HepG2 (cell line): Measurements from ENCODE around the gene GRM8.

Source experiments
- EHMT2 ChIP-seq: fragments of 200-600 bp; sonication (generic); IDR thresholded peaks from 2 replicates; pipeline ENCODE4 v1.7.0; 2017; ENCODE audit warnings: antibody characterized with exemption, low read depth, low read length, borderline replicate concordance
- JUN ChIP-seq: sonication (generic); formaldehyde crosslinking; IDR thresholded peaks from 2 replicates; pipeline ENCODE4 v1.4.0; 2020; ENCODE audit warnings: mild to moderate bottlenecking, missing genetic modification reagents
- MYC ChIP-seq: sonication (generic); formaldehyde crosslinking; IDR thresholded peaks from 2 replicates; pipeline ENCODE4 v1.9.0; 2021; ENCODE audit warnings: missing genetic modification reagents, borderline replicate concordance
- NFATC3 ChIP-seq: sonication (generic); formaldehyde crosslinking; IDR thresholded peaks from 2 replicates; pipeline ENCODE4 v1.5.1; 2020; ENCODE audit warnings: mild to moderate bottlenecking, missing genetic modification reagents
- POLR2A ChIP-seq, 2 experiments: IDR thresholded peaks; 2 replicates each; pipeline ENCODE4 v1.6.1; 2011; ENCODE audit warnings: low read depth in 2 of 2, low read length in 2 of 2, mild to moderate bottlenecking in 1 of 2, moderate library complexity in 1 of 2; ENCODE audit not compliant: insufficient read depth in 1 of 2
- REPIN1 ChIP-seq: sonication (generic); formaldehyde crosslinking; IDR thresholded peaks from 2 replicates; pipeline ENCODE4 v1.8.0; 2022; ENCODE audit warnings: missing genetic modification reagents, low read depth, mild to moderate bottlenecking, borderline replicate concordance
- SP1 ChIP-seq, 2 experiments: fragments of 450-650 bp in 1 of 2; sonication (generic) in 1 of 2; formaldehyde crosslinking in 1 of 2; IDR thresholded peaks; 2 replicates each; pipeline versions ENCODE4 v1.4.0 to v1.6.1; 2016 to 2020; ENCODE audit warnings: missing genetic modification reagents in 1 of 2
- ZBTB21 ChIP-seq: sonication (generic); formaldehyde crosslinking; IDR thresholded peaks from 2 replicates; pipeline ENCODE4 v1.4.0; 2020; ENCODE audit warnings: missing genetic modification reagents
- ZC3H4 ChIP-seq: sonication (generic); formaldehyde crosslinking; IDR thresholded peaks from 2 replicates; pipeline ENCODE4 v1.4.0; 2020; ENCODE audit warnings: missing genetic modification reagents, borderline replicate concordance
- ZNF33B ChIP-seq: sonication (generic); formaldehyde crosslinking; IDR thresholded peaks from 2 replicates; pipeline ENCODE4 v1.5.1; 2020; ENCODE audit warnings: mild to moderate bottlenecking, missing genetic modification reagents
- TF ChIP-seq, protein P1 (sequence below): sonication (generic); formaldehyde crosslinking; IDR thresholded peaks from 2 replicates; pipeline ENCODE4 v1.5.1; 2020; ENCODE audit warnings: missing genetic modification reagents, mild to moderate bottlenecking, borderline replicate concordance
- TF ChIP-seq, protein P2 (sequence below): sonication (generic); formaldehyde crosslinking; IDR thresholded peaks from 2 replicates; pipeline ENCODE4 v1.5.0; 2020; ENCODE audit warnings: mild to moderate bottlenecking, missing genetic modification reagents

DNA sequence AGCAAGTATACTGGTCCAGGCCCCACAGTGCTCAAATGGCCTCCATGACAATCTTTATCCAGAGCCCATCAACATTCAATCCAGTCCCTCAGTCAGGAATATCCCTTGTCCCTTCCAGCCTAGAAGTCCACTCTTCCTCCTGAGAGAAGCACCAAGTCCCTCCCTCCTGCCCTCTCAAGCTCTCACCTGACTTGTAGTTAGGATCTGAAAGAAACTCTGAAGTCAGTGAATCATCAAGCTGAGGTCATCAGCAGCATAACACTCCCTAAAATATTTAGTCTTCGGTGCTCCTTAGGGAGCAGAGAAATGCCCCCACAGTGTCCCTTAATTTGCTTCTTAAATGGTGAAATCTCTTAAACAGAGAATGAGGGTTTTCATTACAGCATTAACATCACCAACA is 31.0 kb downstream of the GRM8 start:
- TF ChIP-seq ZBTB21 (CRISPR knock-in tag) (no peak), EHMT2 (no peak), REPIN1 (CRISPR knock-in tag) (no peak), SP1 (IDR thresholded peaks at IDR 0.05) (no peak), SP1 (CRISPR knock-in tag; IDR thresholded peaks at IDR 0.05) (no peak), ZC3H4 (CRISPR knock-in tag) (no peak), MYC (no peak), POLR2A (IDR thresholded peaks at IDR 0.05; ENCODE audit: insufficient read depth in 1 of 2, low read depth in 2 of 2, low read length in 2 of 2) (no peak), ZNF33B (CRISPR knock-in tag) (no peak), JUN (CRISPR knock-in tag) (no peak), NFATC3 (no peak)
- TF ChIP-seq, protein P1, sequence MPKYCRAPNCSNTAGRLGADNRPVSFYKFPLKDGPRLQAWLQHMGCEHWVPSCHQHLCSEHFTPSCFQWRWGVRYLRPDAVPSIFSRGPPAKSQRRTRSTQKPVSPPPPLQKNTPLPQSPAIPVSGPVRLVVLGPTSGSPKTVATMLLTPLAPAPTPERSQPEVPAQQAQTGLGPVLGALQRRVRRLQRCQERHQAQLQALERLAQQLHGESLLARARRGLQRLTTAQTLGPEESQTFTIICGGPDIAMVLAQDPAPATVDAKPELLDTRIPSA (CRISPR knock-in tag) = no peak
- TF ChIP-seq, protein P2, sequence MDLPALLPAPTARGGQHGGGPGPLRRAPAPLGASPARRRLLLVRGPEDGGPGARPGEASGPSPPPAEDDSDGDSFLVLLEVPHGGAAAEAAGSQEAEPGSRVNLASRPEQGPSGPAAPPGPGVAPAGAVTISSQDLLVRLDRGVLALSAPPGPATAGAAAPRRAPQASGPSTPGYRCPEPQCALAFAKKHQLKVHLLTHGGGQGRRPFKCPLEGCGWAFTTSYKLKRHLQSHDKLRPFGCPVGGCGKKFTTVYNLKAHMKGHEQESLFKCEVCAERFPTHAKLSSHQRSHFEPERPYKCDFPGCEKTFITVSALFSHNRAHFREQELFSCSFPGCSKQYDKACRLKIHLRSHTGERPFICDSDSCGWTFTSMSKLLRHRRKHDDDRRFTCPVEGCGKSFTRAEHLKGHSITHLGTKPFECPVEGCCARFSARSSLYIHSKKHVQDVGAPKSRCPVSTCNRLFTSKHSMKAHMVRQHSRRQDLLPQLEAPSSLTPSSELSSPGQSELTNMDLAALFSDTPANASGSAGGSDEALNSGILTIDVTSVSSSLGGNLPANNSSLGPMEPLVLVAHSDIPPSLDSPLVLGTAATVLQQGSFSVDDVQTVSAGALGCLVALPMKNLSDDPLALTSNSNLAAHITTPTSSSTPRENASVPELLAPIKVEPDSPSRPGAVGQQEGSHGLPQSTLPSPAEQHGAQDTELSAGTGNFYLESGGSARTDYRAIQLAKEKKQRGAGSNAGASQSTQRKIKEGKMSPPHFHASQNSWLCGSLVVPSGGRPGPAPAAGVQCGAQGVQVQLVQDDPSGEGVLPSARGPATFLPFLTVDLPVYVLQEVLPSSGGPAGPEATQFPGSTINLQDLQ (CRISPR knock-in tag) = no peak
